K562 (cell line): ENCODE results near the gene ING4. TPM values are rescaled to one million over a fixed set of nuclear protein-coding genes. Genes with fewer than 3 reads are reported as not detected.

Experiments
- ATAC-seq: fragments of 200-7000 bp; cut with Tn5 transposase; 3 replicates; pipeline ENCODE4 v1.9.1; 2020; ENCODE audit warnings: moderate library complexity
- BruUV-seq: library from RNA; stranded (reverse); fragments of 400-500 nt; replicated peaks from 2 replicates; lab custom pipeline; 2021; lab: Mats Ljungman, UMichigan
- CTCF ChIA-PET: fragments of 300-600 bp; formaldehyde crosslinking; extraction: SDS; loops from one replicate; lab custom pipeline; 2021; ENCODE audit warnings: low intra/inter-chr PET ratio; lab: Yijun Ruan, JAX
- POLR2A ChIA-PET: fragments of 300-600, 350-650 bp; sonication (Branson Sonifier 250); formaldehyde crosslinking; extraction: SDS; loops from one replicate; lab custom pipeline; 2021; ENCODE audit warnings: antibody characterized with exemption, inconsistent platforms; lab: Yijun Ruan, JAX
- DNase-seq, 4 experiments: peaks; one replicate each; pipeline versions ENCODE4 v3.0.0 to v3.0.0-alpha.2; 2011 to 2018; ENCODE audit warnings: low spot score in 3 of 4, mixed read lengths in 3 of 4; ENCODE audit errors: extremely low read depth in 1 of 4
- FAIRE-seq: peaks from 2 replicates; lab custom pipeline; 2011; peaks lifted over from hg19 to GRCh38; lab: Jason Lieb, UNC
- H2AFZ ChIP-seq: 2 replicates; pipeline ENCODE4 v1.6.0; 2011; ENCODE audit warnings: low read depth, low read length, control low read depth, inconsistent platforms
- H3K27ac ChIP-seq: fragments of 200-600 bp; 3 replicates; pipeline ENCODE4 v1.8.0; 2011; ENCODE audit warnings: low read depth, mild to moderate bottlenecking, control low read depth, inconsistent platforms, low read length, moderate library complexity, mixed read lengths; ENCODE audit errors: extremely low read depth
- H3K27me3 ChIP-seq, 2 experiments: fragments of 300-600 bp in 1 of 2; 2 replicates in 1 of 2; 3 replicates in 1 of 2; pipeline versions ENCODE4 v1.6.0 to v1.8.0; 2011; ENCODE audit warnings: inconsistent platforms in 2 of 2, low read length in 2 of 2, mild to moderate bottlenecking in 1 of 2, mixed read lengths in 1 of 2, moderate library complexity in 1 of 2; ENCODE audit not compliant: control insufficient read depth in 2 of 2, insufficient read depth in 2 of 2
- H3K36me3 ChIP-seq: fragments of 300-600 bp; 3 replicates; pipeline ENCODE4 v1.8.0; 2011; ENCODE audit warnings: mild to moderate bottlenecking, low read length, inconsistent platforms; ENCODE audit not compliant: control insufficient read depth, insufficient read depth
- H3K4me1 ChIP-seq, 2 experiments: fragments of 200-600 bp in 1 of 2; replicated peaks in 1 of 2; 2 replicates in 1 of 2; 3 replicates in 1 of 2; pipeline versions ENCODE4 v1.5.1 to v1.8.0; 2011; ENCODE audit warnings: inconsistent platforms in 2 of 2, low read length in 2 of 2, mild to moderate bottlenecking in 1 of 2, mixed read lengths in 1 of 2, moderate library complexity in 1 of 2; ENCODE audit not compliant: control insufficient read depth in 2 of 2, insufficient read depth in 2 of 2
- H3K4me2 ChIP-seq: 2 replicates; pipeline ENCODE4 v1.6.1; 2011; ENCODE audit warnings: low read length, control low read depth, inconsistent platforms, mixed read lengths; ENCODE audit not compliant: insufficient read depth
- H3K4me3 ChIP-seq: fragments of 200-600 bp; sonication (generic), shearing (Covaris generic); 2 replicates; pipeline ENCODE4 v1.5.1; 2016; ENCODE audit warnings: control low read depth, inconsistent platforms
- H3K79me2 ChIP-seq: fragments of 200-600 bp; 3 replicates; pipeline ENCODE4 v1.8.0; 2011; ENCODE audit warnings: low read length, inconsistent platforms; ENCODE audit not compliant: control insufficient read depth, insufficient read depth
- H3K9ac ChIP-seq, 2 experiments: 2 replicates each; pipeline versions ENCODE4 v1.6.0 to v1.6.1; 2011; ENCODE audit warnings: low read depth in 2 of 2, low read length in 2 of 2, control low read depth in 1 of 2, inconsistent platforms in 1 of 2, mild to moderate bottlenecking in 1 of 2, mixed read lengths in 1 of 2; ENCODE audit not compliant: insufficient read depth in 1 of 2
- H3K9me1 ChIP-seq: one replicate; pipeline ENCODE4 v1.6.0; 2011; ENCODE audit warnings: inconsistent platforms, mild to moderate bottlenecking, low read length, moderate library complexity; ENCODE audit not compliant: control insufficient read depth, insufficient read depth
- H3K9me3 ChIP-seq: replicated peaks from 2 replicates; pipeline ENCODE4 v1.5.1; 2011; ENCODE audit warnings: low read depth, low read length, inconsistent platforms; ENCODE audit not compliant: control insufficient read depth, insufficient read depth
- H4K20me1 ChIP-seq: replicated peaks from 2 replicates; pipeline ENCODE4 v1.6.1; 2011; ENCODE audit warnings: low read length, inconsistent platforms, mixed read lengths; ENCODE audit not compliant: control insufficient read depth, insufficient read depth
- KLF1 ChIP-seq: fragments of 450-650 bp; IDR thresholded peaks from 2 replicates; pipeline ENCODE4 v1.6.1; 2016; ENCODE audit warnings: missing genetic modification characterization, missing compliant biosample characterization
- KLF10 ChIP-seq: fragments of 250-450 bp; sonication (Bioruptor Pico); IDR thresholded peaks from 2 replicates; pipeline ENCODE4 v1.6.1; 2021; ENCODE audit warnings: matching md5 sums
- PHF20 ChIP-seq: fragments of 450-650 bp; IDR thresholded peaks from 2 replicates; pipeline ENCODE4 v1.6.1; 2018; ENCODE audit not compliant: partially characterized antibody
- RBM22 ChIP-seq: fragments of 200-400 bp; formaldehyde crosslinking; IDR thresholded peaks from 2 replicates; pipeline ENCODE4 v1.6.1; 2018; ENCODE audit warnings: low read length, low read depth; ENCODE audit not compliant: poor library complexity, severe bottlenecking
- STAT5B ChIP-seq: fragments of 250-450 bp; sonication (Bioruptor Pico); IDR thresholded peaks from 2 replicates; pipeline ENCODE4 v1.8.0; 2021; ENCODE audit warnings: mild to moderate bottlenecking, inconsistent platforms
- TAF1 ChIP-seq: IDR thresholded peaks from 2 replicates; pipeline ENCODE4 v1.6.1; 2011; ENCODE audit warnings: mild to moderate bottlenecking, low read length, moderate library complexity; ENCODE audit not compliant: insufficient read depth, control insufficient read depth, severe bottlenecking; ENCODE audit errors: extremely low read depth
- ZFX ChIP-seq: sonication (generic); formaldehyde crosslinking; IDR thresholded peaks from 2 replicates; pipeline ENCODE4 v1.8.0; 2022; ENCODE audit warnings: mild to moderate bottlenecking, missing genetic modification reagents, moderate library complexity
- WGBS: fragments of 100-300 bp; shearing (Covaris generic); methylation state at CpG from one replicate; pipeline ENCODE4 v1.1.6; 2016; ENCODE audit warnings: low coverage, mixed read lengths; ENCODE audit not compliant: insufficient coverage; ENCODE audit errors: missing lambda C conversion rate; 5-methylcytosine and 5-hydroxymethylcytosine counted together
- in situ Hi-C: fragments of 300-500 bp; cut with MboI; formaldehyde crosslinking; loops from 4 replicates; pipeline ENCODE4 v1.15.0; 2018; ENCODE audit warnings: inconsistent platforms, mixed read lengths
- intact Hi-C: fragments of 100-400 bp; cut with micrococcal nuclease; formaldehyde crosslinking; loops from 2 replicates; pipeline ENCODE4 v1.14.2; 2022
- polyA plus RNA-seq, 8 experiments: library from polyadenylated mRNA; depleted of rRNA in 4 of 8; stranded (reverse) in 5 of 8; unstranded in 3 of 8; fragments of >200 nt; fragmentation: Nextera tagmentation in 2 of 8; fragmentation: Illumina TruSeq in 1 of 8; extraction: Ambion mirVana in 2 of 8; extraction: Trizol in 1 of 8; gene quantifications; 2 replicates each; pipeline versions ENCODE4 v1.2.1 to v1.2.3, GENCODE V29; 2011 to 2014; ENCODE audit warnings: inconsistent platforms in 1 of 8, missing spikeins in 1 of 8
- total RNA-seq, 7 experiments: library from RNA; depleted of rRNA in 6 of 7; stranded (reverse); fragments of >200 nt in 6 of 7; fragmentation: Illumina TruSeq in 2 of 7; extraction: Trizol in 2 of 7; gene quantifications; 2 replicates each; pipeline versions ENCODE4 v1.2.1 to v1.2.3, GENCODE V29; 2011 to 2021; ENCODE audit warnings: low replicate concordance in 1 of 7
- TF ChIP-seq, protein P1 (sequence below): fragments of 450-650 bp; IDR thresholded peaks from 2 replicates; pipeline ENCODE4 v1.6.1; 2017; ENCODE audit warnings: antibody characterized with exemption
- TF ChIP-seq, protein P2 (sequence below): IDR thresholded peaks from 2 replicates; pipeline ENCODE4 v1.6.1; 2011; ENCODE audit not compliant: insufficient read length; ENCODE audit errors: extremely low read depth
- TF ChIP-seq, protein P3 (sequence below): fragments of 250-450 bp; sonication (Bioruptor Pico); IDR thresholded peaks from 2 replicates; pipeline ENCODE4 v1.5.1; 2021; ENCODE audit warnings: mild to moderate bottlenecking

ING4 gene
- total and polyA plus RNA-seq, 9 of the 15 experiments (the other 6 are each of a cell fraction or from before 2014, with no cell fraction given): 6.6 to 30.2 (median 15.7) TPM

DNA sequence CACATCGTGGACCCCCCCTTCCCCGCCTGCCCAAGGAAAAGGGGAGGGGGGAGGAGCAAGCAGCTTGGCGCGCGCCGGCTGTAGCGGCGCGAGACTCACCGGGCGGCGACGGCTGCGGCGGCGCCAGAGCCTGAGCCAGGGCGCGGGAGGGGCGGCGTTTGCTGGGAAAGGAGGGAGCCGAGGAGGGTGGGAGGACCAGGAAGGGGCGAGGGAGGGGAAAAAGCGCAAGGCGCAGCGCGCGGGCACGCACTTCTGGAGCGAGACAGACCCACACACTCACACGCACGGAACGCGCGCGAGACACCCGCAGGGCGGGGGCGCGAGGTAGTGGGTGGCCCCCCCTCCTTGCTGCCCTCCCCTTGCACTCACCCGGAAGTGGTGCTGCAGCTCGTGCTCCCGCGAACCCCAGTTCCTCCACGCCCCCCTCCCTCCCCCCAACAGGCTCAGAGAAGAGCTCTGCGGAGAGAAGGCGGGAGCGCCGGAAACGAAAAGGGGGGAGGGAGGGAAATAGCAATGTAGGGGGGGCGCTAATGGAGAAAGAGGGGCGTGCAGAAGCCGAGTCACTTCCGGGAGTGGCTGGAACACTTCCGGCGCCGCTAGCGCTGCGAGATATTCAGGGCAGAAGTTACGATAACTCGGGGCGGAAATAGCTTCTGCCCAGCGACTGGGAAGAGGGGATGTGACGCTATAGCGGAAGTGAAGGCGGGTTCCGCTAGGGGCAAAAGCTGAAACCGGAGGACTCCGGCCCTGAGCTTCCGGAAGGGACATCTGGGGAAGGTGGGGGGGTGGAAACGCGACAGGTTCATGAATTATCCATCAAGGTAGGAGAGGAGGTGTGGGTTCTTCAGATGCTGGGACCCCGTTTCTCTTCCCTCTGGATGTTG lies 26.3 kb upstream of the ING4 start, which contains the start of gene ZNF384 (continued):
- TF ChIP-seq, protein P1, sequence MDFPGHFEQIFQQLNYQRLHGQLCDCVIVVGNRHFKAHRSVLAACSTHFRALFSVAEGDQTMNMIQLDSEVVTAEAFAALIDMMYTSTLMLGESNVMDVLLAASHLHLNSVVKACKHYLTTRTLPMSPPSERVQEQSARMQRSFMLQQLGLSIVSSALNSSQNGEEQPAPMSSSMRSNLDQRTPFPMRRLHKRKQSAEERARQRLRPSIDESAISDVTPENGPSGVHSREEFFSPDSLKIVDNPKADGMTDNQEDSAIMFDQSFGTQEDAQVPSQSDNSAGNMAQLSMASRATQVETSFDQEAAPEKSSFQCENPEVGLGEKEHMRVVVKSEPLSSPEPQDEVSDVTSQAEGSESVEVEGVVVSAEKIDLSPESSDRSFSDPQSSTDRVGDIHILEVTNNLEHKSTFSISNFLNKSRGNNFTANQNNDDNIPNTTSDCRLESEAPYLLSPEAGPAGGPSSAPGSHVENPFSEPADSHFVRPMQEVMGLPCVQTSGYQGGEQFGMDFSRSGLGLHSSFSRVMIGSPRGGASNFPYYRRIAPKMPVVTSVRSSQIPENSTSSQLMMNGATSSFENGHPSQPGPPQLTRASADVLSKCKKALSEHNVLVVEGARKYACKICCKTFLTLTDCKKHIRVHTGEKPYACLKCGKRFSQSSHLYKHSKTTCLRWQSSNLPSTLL: no peak
- TF ChIP-seq PHF20: peak; percentile 82
- TF ChIP-seq, all 486 proteins: peak for 128

DNA sequence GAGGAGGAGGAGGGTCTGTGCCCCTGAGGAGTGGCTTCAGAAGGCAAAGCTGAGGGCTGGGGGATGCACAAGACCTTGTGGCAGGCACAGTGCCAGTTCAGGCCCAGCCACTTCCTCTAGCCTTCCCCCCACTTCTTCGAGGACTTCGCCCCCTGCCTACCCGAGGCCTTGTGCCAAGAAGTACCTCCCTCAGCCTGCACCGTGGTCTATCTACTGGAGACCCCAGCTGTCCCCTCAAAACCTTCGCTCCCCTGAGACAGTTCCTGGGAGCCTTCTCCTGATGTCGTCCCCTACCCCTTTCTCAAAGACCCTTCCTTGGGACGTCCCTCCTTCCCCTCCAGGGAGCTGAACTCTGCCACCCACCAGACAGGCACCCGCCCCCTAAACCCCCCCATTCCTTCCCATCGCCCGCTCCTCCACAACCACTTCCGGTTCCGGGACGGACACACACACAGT lies 25.7 kb upstream of the ING4 start:
- H3K27ac ChIP-seq: peak overlapping the region; percentile 99
- no peaks in the 10 kb centered on the region for H4K20me1 ChIP-seq
- peak overlapping the region; percentile 96 to 98 for H3K9ac ChIP-seq
- peaks cover 66% of the 10 kb centered on the region for H3K79me2 ChIP-seq
- intact Hi-C loops: loop anchor here (2.0 to 5.0 kb wide), 5 partner anchors 26 to 138 kb away; partner anchors contain the start of genes COPS7A and ING4
- BruUV-seq: TSS peak; percentile 58
- in situ Hi-C loops: no loop called here
- peak overlapping the region; percentile 82 for H2AFZ ChIP-seq
- ChIA-PET CTCF (interaction anchor here (1.2 kb wide), 1 partner anchor 71 kb away, joined by 4 read pairs; no protein-coding TSS in a partner anchor), POLR2A (interaction anchor here (0.7 to 2.1 kb wide), 10 partner anchors 10 to 154 kb away, joined by 3 to 12 read pairs (median 4); partner anchors contain the start of genes COPS7A, GAPDH, LPAR5 and MLF2)
- no peak for DNase-seq
- H3K9me3 ChIP-seq: no peaks in the 10 kb centered on the region
- H3K4me2 ChIP-seq: peak overlapping the region; percentile 99
- no peaks in the 10 kb centered on the region for H3K9me1 ChIP-seq
- H3K4me3 ChIP-seq: peak overlapping the region; percentile 70
- FAIRE-seq: no peak
- peaks cover 33% of the 10 kb centered on the region for H3K36me3 ChIP-seq
- no peaks in the 10 kb centered on the region for H3K27me3 ChIP-seq
- 0% methylated on average over 3 of the region's 13 CpGs for WGBS
- peaks cover 0 to 5% of the 10 kb centered on the region in 2 experiments; a peak in 1 of 5 replicates for H3K4me1 ChIP-seq
- no peak for ATAC-seq
- TF ChIP-seq STAT5B: no peak
- TF ChIP-seq KLF1 (tag): no peak
- TF ChIP-seq, protein P2, sequence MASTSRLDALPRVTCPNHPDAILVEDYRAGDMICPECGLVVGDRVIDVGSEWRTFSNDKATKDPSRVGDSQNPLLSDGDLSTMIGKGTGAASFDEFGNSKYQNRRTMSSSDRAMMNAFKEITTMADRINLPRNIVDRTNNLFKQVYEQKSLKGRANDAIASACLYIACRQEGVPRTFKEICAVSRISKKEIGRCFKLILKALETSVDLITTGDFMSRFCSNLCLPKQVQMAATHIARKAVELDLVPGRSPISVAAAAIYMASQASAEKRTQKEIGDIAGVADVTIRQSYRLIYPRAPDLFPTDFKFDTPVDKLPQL: no peak
- no peak for TF ChIP-seq KLF10 (CRISPR knock-in tag)
- peak; percentile 47 for TF ChIP-seq ZFX (CRISPR knock-in tag)
- no peak for TF ChIP-seq RBM22
- TF ChIP-seq TAF1: peak; percentile 41
- TF ChIP-seq, protein P3, sequence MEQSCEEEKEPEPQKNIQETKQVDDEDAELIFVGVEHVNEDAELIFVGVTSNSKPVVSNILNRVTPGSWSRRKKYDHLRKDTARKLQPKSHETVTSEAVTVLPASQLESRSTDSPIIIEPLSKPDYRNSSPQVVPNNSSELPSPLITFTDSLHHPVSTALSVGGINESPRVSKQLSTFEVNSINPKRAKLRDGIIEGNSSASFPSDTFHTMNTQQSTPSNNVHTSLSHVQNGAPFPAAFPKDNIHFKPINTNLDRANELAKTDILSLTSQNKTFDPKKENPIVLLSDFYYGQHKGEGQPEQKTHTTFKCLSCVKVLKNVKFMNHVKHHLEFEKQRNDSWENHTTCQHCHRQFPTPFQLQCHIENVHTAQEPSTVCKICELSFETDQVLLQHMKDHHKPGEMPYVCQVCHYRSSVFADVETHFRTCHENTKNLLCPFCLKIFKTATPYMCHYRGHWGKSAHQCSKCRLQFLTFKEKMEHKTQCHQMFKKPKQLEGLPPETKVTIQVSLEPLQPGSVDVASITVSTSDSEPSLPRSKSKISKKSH (CRISPR knock-in tag): no peak
